Measurements from ENCODE around the gene GPC6.

- no peak for TF ChIP-seq EP300 (IDR thresholded peaks at IDR 0.05)
- TF ChIP-seq CTCF (IDR thresholded peaks at IDR 0.05), result no peak
Observed at GRCh38 chr13:94112227-94112626, 885.6 kb downstream of the GPC6 start.
